ENCODE results near the gene CRACDL.

Gene CRACDL

GRCh38 chr2:98935777-98936352 lies at the start of gene CRACDL:
TSS of gene CRACDL (minus strand) at chr2:98936225. CDS start at chr2:98846800, 89,425 bp downstream.
- peak; percentile 12 for DNase-seq

DNA sequence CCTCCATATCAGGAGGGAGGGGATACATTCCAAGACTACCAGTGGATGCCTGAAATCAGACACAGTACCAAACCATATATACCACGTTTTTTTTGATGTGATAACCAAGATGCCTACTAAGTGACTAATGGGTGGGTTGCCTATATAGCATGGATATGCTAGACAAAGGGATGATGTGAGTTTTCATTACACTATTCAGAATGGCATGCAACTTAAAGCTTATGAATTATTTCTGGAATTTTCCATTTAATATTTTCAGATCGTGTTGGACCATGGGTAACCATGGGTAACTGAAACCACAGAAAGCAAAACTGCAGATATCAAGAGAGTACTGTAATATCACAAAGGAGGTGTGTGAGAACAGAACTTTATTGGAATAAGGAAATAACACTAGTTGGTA lies 39.6 kb upstream of the CRACDL start:
- no peak for DNase-seq

DNA sequence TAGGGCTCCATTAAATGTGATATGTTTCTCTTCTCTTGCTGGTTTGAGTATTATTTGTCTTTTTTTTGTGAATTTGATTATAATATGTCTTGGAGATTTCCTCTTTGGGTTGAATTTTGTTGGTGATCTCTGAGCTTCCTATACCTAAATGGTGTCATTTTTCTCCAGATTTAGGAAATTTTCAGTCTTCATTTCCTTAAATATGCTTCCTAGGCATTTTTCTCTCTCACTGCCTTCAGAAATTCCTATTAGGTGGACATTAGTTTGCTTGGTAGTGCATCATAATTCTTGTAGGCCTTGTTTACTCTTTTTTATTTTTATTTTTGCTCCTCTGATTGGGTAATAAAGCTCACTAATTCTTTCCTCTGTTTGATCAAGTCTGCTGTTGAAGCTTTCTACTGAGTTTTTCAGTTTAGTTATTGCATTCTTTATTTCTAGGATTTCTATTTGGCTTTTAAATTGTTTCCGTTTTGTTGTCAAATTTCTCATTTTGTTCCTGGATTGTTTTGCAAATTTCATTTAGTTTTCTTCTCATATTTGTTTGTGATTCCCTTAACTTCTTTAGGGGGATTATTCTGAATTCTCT lies 36.6 kb upstream of the CRACDL start:
- no peak for DNase-seq

DNA sequence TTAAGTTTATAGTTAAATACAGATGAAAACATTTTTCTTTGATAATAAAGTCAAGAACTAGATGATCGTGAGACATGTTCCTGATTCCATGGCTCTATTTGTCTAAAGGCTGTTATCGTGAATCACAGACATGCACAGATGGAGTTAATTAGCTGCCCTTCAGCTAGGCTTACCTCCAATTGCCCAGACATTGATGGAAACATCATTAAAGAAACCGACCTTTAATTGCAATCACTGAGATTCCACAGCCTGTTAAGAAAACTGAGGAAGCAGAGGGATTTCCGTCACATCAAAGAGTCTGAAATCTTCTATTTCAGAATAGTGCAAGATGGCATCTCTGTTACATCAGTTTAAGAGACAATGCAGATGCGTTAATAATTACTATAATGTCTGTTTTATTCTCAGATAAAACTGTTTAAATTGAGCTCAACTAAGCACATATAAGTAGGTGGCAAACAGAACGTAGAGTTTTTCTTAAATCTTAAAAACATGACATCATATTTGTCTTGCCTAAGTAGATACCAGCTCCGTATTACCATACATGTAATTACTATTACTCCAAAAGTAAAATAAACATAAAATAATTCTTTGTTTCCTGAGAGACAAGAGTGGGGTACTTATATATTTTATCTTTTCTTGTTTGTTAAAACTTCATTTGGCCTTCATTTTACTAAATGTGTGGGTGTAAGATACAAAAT lies 23.9 kb upstream of the CRACDL start:
- DNase-seq = no peak

DNA sequence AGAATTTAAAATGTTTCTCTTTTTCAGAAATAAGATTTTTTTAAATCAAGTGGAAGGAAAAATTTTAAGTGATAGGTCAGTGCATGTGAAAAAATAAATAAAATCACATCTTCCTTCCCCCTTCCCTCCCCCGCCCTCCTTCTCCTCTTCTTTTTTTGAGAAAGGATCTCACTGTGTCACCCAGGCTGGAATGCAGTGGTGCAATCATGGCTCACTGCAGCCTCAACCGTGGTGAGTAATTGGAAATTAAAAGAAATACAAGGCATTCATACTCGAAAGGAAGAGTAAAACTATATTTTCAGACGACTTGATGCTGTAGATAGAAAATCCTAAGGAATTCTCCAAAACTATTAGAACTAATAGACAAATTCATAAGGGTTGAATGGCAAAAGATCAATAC lies 16.9 kb upstream of the CRACDL start:
- no peak for DNase-seq

GRCh38 chr2:98948956-98949739 lies 13.1 kb upstream of the CRACDL start:
- no peak for DNase-seq

- no peak for DNase-seq
These were observed 11.5 kb upstream of the CRACDL start for GRCh38 chr2:98947554-98947953.

- no peak for DNase-seq
These were observed 10.8 kb upstream of the CRACDL start for GRCh38 chr2:98946855-98947254.

GRCh38 chr2:98944775-98945174 lies 8.8 kb upstream of the CRACDL start:
- DNase-seq = peak; percentile 60

GRCh38 chr2:98940102-98940501 lies 4.1 kb upstream of the CRACDL start:
- DNase-seq = peak; percentile 49

GRCh38 chr2:98937906-98938305 lies 1.9 kb upstream of the CRACDL start:
- no peak for DNase-seq

- no peak for DNase-seq
These were observed 627 bp upstream of the CRACDL start for GRCh38 chr2:98936353-98937351.

DNA sequence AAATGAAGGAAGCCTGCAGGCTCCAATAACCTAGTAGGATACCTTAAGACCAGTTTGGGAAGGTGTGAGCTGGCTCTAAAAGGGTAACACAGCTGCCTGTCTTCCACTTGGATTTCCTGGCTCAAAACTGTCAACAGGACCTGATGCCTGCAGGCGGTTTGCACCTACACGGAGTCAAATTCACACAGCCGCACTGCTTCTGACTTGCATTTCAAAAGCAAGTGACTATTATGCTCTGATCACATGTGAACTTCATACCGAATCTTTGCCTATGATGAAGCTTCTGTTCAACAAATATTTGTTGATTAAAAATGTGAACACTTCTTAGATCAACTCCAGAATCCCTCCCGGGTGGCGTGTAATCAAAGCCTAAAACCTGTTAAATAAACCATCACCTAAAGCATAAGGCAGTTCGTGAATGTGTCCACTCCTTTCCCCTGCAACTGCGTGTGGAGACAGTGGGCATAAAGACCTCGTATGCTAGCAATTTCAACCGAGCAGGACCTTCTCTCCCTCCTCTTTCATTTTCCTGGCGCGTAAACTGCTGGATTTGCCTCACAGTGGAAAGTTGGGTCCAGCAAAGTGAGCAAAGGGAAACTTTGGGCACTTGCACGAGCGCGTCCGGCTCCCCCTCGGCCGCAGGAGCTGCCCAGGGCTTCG lies 784 bp downstream of the CRACDL start:
- no peak for DNase-seq

DNA sequence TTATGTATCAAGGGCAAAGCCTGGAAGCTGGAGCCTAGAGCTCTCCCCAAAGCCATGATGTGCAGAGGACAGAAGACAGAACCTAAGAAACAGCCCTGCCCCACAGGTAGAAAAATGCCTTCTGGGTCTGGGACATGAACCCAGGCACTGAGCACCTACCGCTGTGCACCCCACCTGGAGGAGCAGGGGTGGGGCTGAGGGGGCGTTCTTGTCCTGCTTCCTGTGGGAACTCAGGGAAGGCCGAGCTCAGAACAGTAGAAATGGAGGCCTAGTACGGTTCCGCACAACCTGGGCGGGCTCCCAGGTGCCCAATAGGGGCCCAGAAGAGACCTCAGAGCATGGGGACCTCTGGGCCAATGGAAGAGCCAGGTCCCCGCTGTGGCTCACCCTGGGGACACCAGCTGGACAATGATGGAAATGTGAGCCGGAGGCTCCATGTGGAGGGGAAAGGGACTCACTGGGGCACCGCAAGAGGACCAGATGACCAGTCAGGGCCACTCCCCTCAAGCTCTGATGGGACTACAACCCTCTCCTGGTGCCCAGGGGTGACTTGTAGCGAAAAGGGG lies 3.2 kb downstream of the CRACDL start:
- DNase-seq = no peak

GRCh38 chr2:98932164-98932563 lies 3.9 kb downstream of the CRACDL start:
- DNase-seq = no peak

- DNase-seq = no peak
These were observed 4.4 kb downstream of the CRACDL start for GRCh38 chr2:98931596-98931995.

DNA sequence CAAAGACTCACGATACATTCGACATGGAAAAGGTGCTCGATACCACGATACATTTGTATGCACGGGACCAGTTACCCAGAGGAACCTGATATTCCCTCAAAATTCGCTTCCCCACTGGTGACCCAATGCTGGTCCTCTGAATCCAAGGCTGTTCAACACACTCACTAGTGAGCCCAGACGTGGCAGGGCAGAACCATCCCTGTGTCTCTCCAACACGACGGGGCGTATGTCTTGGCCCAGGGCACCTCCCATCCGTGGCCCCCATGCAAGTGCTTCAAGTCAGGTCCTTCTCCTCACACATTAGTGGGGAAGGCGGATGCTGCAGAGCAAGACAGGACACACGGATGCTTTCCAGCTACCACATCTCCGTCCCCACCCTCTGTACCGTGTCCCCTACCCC lies 6.1 kb downstream of the CRACDL start:
- no peak for DNase-seq

DNA sequence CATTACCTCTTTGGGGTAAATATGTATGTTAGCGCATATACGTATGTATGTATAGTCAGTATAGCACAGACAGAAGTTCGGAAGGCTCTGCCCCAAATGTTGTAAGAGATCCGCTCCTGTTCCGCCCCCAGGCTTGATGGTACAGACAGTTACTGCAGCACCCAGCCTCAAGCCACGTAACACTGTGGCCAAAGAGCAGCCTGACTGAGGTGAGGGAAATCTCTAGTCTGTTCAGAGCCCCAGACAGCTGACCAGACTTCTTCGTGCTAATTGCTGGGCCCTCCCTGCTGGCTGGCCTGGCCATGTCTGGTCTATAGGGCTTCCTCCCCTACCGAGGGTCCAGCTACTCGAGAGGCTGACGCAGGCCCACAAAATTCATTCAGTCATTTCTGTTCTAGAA lies 7.8 kb downstream of the CRACDL start:
- no peak for DNase-seq

DNA sequence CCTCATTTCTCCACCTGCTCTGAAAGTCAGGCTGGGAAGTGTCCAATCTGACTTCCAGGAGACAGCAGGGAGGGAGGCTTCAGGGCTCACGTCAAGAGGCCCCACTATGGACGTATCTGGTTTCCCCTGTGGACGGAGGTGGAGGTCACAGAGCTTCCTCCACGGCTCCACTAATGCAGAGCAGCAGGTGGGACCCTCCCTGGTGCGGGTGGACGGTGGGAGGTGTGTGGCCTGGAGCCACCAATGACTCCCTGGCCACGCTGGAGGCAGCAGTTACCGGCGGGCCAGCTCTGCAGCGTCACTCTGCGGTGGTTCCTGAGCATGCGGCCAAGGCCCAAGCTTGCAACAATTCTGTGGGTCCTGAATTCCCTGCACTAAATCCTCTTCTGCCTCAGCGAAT lies 9.0 kb downstream of the CRACDL start:
- no peak for DNase-seq

DNA sequence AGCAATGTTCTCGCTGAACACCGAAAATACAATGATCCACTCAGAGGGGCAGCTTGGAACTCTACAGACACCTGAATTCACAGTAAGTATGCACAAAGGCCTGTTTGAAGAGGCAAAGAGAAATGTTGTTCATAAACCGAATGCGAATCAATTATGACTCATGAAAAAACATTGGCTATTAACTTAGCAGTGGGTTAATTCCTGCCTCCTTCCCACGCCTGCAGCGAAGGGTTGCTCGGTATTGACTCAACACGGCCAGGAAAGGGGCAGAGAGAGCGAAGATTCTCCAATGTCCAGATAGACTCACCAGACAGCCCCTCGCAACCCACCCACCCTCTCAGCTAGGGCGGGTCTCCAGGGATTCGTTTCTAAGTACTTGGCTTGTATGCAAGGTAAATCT lies 9.4 kb downstream of the CRACDL start:
- DNase-seq = no peak

- DNase-seq = no peak
These were observed 11.1 kb downstream of the CRACDL start for GRCh38 chr2:98924910-98925309.

Measured in kidney glomerular epithelial cell (primary cell).